ENCODE measurements around the gene ACTN1. TPM values are rescaled to one million over a fixed set of nuclear protein-coding genes. Genes with fewer than 3 reads are reported as not detected.

Gene ACTN1
- total and polyA plus RNA-seq, 2 of the 8 experiments (the other 6 are each of a cell fraction or from before 2014, with no cell fraction given): 236 to 262 TPM

DNA sequence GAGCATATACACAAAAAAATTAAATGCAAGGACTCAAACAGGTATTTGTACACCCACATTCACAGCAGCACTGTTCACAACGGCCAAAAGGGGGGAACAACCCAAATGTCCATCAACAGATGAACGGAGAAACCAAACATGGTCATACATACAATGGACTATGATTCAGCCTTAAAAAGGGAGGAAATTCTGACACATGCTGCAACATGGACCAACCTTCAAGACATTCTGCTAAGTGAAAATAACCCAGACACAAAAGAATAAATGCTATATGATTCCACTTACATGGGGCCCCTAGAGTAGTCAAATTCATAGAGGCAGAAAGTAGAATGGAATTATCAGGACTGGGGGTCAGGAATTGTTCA, 29.5 kb downstream of the ACTN1 start:
- H2BK120ac ChIP-seq (replicated peaks; ENCODE audit: low read depth, low read length): no peak overlapping the region
- no peaks in the 10 kb centered on the region; a peak in 1 of 8 replicates for H3K36me3 ChIP-seq (ENCODE audit: control insufficient read depth in 2 of 4, insufficient read depth in 4 of 4, low read length in 3 of 4)
- H2BK12ac ChIP-seq (ENCODE audit: low read depth, low read length): no peak overlapping the region
- H2AK5ac ChIP-seq (ENCODE audit: low read depth, low read length): no peak overlapping the region
- peaks cover 12 to 37% of the 10 kb centered on the region in 2 experiments for H4K20me1 ChIP-seq (replicated peaks in 1 of 2; ENCODE audit: control insufficient read depth in 1 of 2, insufficient read depth in 2 of 2, low read length in 2 of 2)
- no peaks in the 10 kb centered on the region for H3K9me3 ChIP-seq (ENCODE audit: insufficient read depth in 2 of 2, low read depth in 1 of 2, low read length in 1 of 2)
- no peak overlapping the region for H3K4ac ChIP-seq (replicated peaks; ENCODE audit: insufficient read length, low read depth, low read length)
- no peak overlapping the region for H4K8ac ChIP-seq (ENCODE audit: extremely low read depth, insufficient read depth, low read length)
- POLR2A ChIA-PET (ENCODE audit: partially characterized antibody): interaction anchor here (0.9 to 1.2 kb wide), 2 partner anchors 26 to 30 kb away, joined by 3 read pairs; no protein-coding TSS in a partner anchor
- no peak overlapping the region for H3K14ac ChIP-seq (ENCODE audit: insufficient read length)
- no peak overlapping the region for H3K27ac ChIP-seq (ENCODE audit: low read depth, low read length)
- peaks cover 13 to 96% of the 10 kb centered on the region in 2 experiments for H3K79me2 ChIP-seq (ENCODE audit: control insufficient read depth in 1 of 2, insufficient read depth in 2 of 2, low read length in 2 of 2)
- CTCF ChIA-PET (ENCODE audit: partially characterized antibody): interaction anchor here (1.1 to 19.1 kb wide), 6 partner anchors 13 to 107 kb away, joined by 3 to 291 read pairs (median 4); no protein-coding TSS in a partner anchor
- H3K9ac ChIP-seq (replicated peaks in 1 of 4; ENCODE audit: extremely low read depth in 1 of 4, low read depth in 3 of 4, low read length in 3 of 4): no peak overlapping the region
- H4K5ac ChIP-seq (ENCODE audit: insufficient read length, low read depth, low read length): no peak overlapping the region
- no peak overlapping the region for H3K4me2 ChIP-seq (ENCODE audit: insufficient read depth in 1 of 2, low read depth in 2 of 2, low read length in 2 of 2)
- H3K23me2 ChIP-seq (ENCODE audit: low read depth, low read length): no peaks in the 10 kb centered on the region; the same call in 1 of the 2 replicates
- H2AFZ ChIP-seq (ENCODE audit: low read length): no peak overlapping the region
- no peak overlapping the region for H2BK20ac ChIP-seq (ENCODE audit: low read length)
- no peak for FAIRE-seq
- H3K18ac ChIP-seq (ENCODE audit: extremely low read depth, low read length): no peak overlapping the region
- whole genome bisulfite sequencing, 2 experiments (ENCODE audit: extremely low coverage in 1 of 2, insufficient coverage in 1 of 2, insufficient read length in 1 of 2, insufficient replicate concordance in 2 of 2, low coverage in 1 of 2, low lambda C conversion rate in 2 of 2, missing lambda C conversion rate in 1 of 2): 93% methylated on average over 2 of the region's 2 CpGs; no CpG with 5 or more reads in 1 of the 2 experiments
- H3K79me1 ChIP-seq (ENCODE audit: low read depth, low read length): peaks cover 36% of the 10 kb centered on the region
- no peaks in the 10 kb centered on the region for H3K27me3 ChIP-seq (replicated peaks in 1 of 4; ENCODE audit: control insufficient read depth in 3 of 4, extremely low read depth in 1 of 4, insufficient read depth in 3 of 4, low read length in 3 of 4)
- DNase-seq (ENCODE audit: low read depth in 1 of 2, low spot score in 2 of 2): no peak
- no peak overlapping the region for H2BK5ac ChIP-seq (ENCODE audit: low read depth, low read length)
- H2BK15ac ChIP-seq (ENCODE audit: low read length): no peak overlapping the region
- H3K4me3 ChIP-seq (ENCODE audit: extremely low read depth in 1 of 4, insufficient read depth in 2 of 4, low read depth in 3 of 4, low read length in 4 of 4): no peak overlapping the region
- no peak overlapping the region for H3K23ac ChIP-seq (ENCODE audit: insufficient read length)
- H3K56ac ChIP-seq (replicated peaks; ENCODE audit: insufficient read length, low read depth, low read length): no peak overlapping the region
- peaks cover 0 to 15% (median 8%) of the 10 kb centered on the region in 4 experiments; a peak in 6 of 7 replicates for H3K4me1 ChIP-seq (replicated peaks in 1 of 4; ENCODE audit: control insufficient read depth in 3 of 4, insufficient read depth in 4 of 4, low read length in 3 of 4)
- no peak overlapping the region for H4K91ac ChIP-seq (replicated peaks; ENCODE audit: insufficient read length, low read length)
- TF ChIP-seq RFX5 (IDR thresholded peaks at IDR 0.05; ENCODE audit: borderline replicate concordance, low read depth, low read length) (no peak), KDM5A (IDR thresholded peaks at IDR 0.05; ENCODE audit: low read length) (no peak), PHF8 (conservative IDR thresholded peaks at IDR 0.05; ENCODE audit: low read depth, low read length) (no peak), EGR1 (IDR thresholded peaks at IDR 0.05; ENCODE audit: borderline replicate concordance, low read depth, low read length) (no peak), BACH1 (IDR thresholded peaks at IDR 0.05; ENCODE audit: low read length) (no peak), JUN (IDR thresholded peaks at IDR 0.05; ENCODE audit: low read depth, low read length) (no peak), SRF (IDR thresholded peaks at IDR 0.05; ENCODE audit: low read depth, low read length) (no peak), CREB1 (IDR thresholded peaks at IDR 0.05) (no peak), SP1 (IDR thresholded peaks at IDR 0.05; ENCODE audit: low read depth, low read length) (no peak), RAD21 (IDR thresholded peaks at IDR 0.05 in 1 of 2, conservative IDR thresholded peaks at IDR 0.05 in 1 of 2; ENCODE audit: low read depth in 2 of 2, low read length in 2 of 2) (no peak), SUZ12 (IDR thresholded peaks at IDR 0.05; ENCODE audit: low read length) (no peak), CBX5 (IDR thresholded peaks at IDR 0.05; ENCODE audit: low read depth, low read length) (no peak), YY1 (IDR thresholded peaks at IDR 0.05; ENCODE audit: low read depth, low read length) (no peak), RNF2 (IDR thresholded peaks at IDR 0.05; ENCODE audit: borderline replicate concordance, low read depth, low read length, missing control alignments, poor library complexity, severe bottlenecking) (no peak)

All from H1 (cell line).